GM06990 (cell line): ENCODE results near the gene FLYWCH1.

Experiments
- DNase-seq: peaks from one replicate; pipeline ENCODE4 v3.0.0-alpha.2; 2011; ENCODE audit not compliant: insufficient read length; ENCODE audit errors: extremely low read depth
- H3K27me3 ChIP-seq: replicated peaks from 2 replicates; pipeline ENCODE4 v1.6.0; 2011; ENCODE audit warnings: low read length; ENCODE audit not compliant: control insufficient read depth, insufficient read depth
- H3K36me3 ChIP-seq: 2 replicates; pipeline ENCODE4 v1.5.1; 2011; ENCODE audit warnings: low read length; ENCODE audit not compliant: control insufficient read depth, insufficient read depth
- H3K4me3 ChIP-seq: replicated peaks from 2 replicates; pipeline ENCODE4 v1.5.1; 2011; ENCODE audit warnings: low read depth, mild to moderate bottlenecking, control low read depth, low read length
- TF ChIP-seq, protein P1 (sequence below): IDR thresholded peaks from 2 replicates; pipeline ENCODE4 v1.5.1; 2011; ENCODE audit warnings: low read length, control low read depth, mild to moderate bottlenecking, inconsistent platforms; ENCODE audit not compliant: insufficient read depth, poor library complexity, severe bottlenecking

Gene FLYWCH1

DNA sequence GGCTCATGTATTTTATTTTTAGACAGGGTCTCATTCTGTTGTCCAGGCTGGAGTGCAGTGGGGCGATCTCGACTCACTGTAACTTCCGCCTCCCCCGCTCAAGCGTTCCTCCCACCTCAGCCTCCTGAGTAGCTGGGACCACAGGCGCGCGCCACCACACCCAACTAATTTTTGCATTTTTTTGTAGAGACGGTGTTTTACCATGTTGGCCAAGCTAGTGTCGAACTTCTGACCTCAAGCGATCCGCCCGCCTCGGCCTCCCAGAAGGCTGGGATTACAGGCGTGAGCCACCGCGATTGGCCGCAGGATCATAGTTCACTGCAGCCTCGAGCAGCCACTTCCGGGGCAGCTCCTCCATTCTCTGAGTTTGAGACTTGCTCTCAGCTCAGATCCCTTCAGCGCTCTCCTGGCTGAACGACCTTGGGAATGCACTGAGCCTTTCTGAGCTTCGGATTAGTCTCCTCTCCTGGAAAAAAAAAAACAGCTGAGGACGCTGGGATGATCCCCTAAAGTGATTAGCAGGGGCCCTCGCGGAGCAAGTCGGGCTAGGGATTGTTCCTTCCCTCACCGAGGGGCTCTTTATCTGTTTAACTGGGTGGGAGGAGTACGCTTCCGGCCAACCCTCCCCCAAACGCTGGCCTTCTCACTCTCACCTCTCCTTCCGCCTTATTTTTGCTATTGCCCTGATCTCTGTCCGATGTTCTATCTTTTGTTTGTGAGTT is 69.6 kb downstream of the FLYWCH1 start:
- Histone ChIP-seq H3K4me3 (peak overlapping the region; percentile 83), H3K27me3 (peaks cover 1% of the 10 kb centered on the region), H3K36me3 (peaks cover 2% of the 10 kb centered on the region; the same call in 1 of the 2 replicates)
- no peak for DNase-seq
- TF ChIP-seq, protein P1, sequence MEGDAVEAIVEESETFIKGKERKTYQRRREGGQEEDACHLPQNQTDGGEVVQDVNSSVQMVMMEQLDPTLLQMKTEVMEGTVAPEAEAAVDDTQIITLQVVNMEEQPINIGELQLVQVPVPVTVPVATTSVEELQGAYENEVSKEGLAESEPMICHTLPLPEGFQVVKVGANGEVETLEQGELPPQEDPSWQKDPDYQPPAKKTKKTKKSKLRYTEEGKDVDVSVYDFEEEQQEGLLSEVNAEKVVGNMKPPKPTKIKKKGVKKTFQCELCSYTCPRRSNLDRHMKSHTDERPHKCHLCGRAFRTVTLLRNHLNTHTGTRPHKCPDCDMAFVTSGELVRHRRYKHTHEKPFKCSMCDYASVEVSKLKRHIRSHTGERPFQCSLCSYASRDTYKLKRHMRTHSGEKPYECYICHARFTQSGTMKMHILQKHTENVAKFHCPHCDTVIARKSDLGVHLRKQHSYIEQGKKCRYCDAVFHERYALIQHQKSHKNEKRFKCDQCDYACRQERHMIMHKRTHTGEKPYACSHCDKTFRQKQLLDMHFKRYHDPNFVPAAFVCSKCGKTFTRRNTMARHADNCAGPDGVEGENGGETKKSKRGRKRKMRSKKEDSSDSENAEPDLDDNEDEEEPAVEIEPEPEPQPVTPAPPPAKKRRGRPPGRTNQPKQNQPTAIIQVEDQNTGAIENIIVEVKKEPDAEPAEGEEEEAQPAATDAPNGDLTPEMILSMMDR: no peak

DNA sequence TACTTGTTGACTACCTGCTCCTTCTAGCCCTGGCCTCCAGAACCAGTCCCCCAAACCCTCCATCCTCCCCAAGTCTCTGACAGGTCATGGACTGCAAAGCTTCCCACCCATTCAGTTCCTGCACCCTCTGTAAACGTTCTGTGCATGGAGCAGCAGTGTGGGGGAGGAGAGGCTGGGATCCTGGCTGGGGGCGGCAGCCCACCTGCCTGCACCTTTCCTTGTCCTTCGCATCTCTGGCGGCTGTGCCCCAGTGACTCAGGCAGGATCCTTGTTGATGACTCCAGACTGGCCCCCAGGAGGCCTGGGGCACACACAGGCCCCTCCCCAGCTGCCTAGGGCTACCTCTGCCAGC is 70.1 kb downstream of the FLYWCH1 start:
- DNase-seq: no peak
- Histone ChIP-seq H3K4me3 (no peak overlapping the region), H3K27me3 (peaks cover 1% of the 10 kb centered on the region), H3K36me3 (no peaks in the 10 kb centered on the region; the same call in 1 of the 2 replicates)
- TF ChIP-seq, protein P1: no peak

DNA sequence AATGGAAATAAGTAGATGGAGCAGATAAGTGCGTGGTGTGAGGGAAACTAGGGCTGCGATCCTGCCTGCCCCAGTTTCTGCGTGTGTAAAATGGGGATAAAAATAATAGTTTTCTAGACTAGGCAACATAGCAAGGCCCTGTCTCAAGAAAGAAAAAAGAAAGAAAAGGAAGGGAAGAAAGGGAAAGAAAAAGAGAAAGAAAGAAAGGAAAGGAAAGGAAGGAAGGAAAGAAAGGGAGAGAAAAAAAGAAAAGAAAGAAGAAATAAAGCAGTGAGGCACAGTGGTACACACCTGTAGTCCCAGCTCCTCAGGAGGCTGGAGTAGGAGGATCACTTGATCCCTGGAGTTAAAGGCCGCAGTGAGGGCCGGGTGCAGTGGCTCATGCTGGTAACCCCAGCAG is 70.7 kb downstream of the FLYWCH1 start:
- peaks cover 1% of the 10 kb centered on the region for H3K27me3 ChIP-seq
- no peaks in the 10 kb centered on the region for H3K36me3 ChIP-seq
- H3K4me3 ChIP-seq: no peak overlapping the region
- TF ChIP-seq, protein P1: no peak
- DNase-seq: no peak

DNA sequence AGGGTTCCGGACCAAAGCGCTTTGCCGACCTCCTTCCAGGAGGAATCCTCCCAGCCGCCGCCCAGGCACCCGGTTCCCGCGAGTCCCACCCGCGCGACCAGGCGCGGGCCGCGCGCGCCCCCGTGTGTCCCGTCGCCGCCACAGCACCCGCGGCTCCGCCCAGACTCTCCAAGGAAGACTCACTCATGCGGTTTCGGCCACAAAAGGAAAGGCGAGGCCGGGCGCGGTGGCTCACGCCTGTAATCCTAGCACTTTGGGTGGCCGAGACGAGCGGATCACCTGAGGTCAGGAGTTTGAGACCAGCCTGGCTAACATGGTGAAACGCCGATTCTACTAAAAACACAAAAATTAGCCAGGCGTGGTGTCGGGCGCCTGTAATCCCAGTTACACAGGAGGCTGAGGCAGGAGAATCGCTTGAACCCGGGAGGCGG is 72.0 kb downstream of the FLYWCH1 start:
- peak overlapping the region; percentile 34 for H3K4me3 ChIP-seq

DNA sequence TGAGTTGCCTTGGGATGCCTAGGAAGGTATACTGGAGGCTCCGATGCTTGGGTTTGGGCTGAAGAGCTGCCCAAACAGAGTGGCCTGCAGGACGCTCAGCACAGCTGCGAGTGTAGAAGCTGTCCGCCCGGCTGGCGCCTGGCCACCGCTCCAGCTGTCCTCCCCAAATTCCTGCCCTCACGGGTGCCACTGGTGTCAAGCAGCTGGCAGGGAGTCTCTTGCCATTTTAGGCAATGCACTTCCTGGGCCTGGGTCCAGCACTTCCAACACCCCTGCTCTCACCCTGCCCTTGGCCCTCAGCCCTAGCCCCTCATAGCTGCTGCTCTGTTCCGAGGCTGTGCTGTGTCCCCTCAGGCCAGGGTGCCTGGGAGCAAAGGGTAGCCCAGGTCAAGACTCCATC is 73.7 kb downstream of the FLYWCH1 start:
- Histone ChIP-seq H3K4me3 (no peak overlapping the region), H3K27me3 (peaks cover 1% of the 10 kb centered on the region), H3K36me3 (no peaks in the 10 kb centered on the region)
- DNase-seq: no peak
- TF ChIP-seq, protein P1: no peak

More for the DNA sequence above, 72.0 kb downstream of the FLYWCH1 start:
- Histone ChIP-seq H3K36me3 (no peaks in the 10 kb centered on the region), H3K27me3 (peaks cover 1% of the 10 kb centered on the region)
- TF ChIP-seq, protein P1: peak; percentile 58
- peak; percentile 85 for DNase-seq

DNA sequence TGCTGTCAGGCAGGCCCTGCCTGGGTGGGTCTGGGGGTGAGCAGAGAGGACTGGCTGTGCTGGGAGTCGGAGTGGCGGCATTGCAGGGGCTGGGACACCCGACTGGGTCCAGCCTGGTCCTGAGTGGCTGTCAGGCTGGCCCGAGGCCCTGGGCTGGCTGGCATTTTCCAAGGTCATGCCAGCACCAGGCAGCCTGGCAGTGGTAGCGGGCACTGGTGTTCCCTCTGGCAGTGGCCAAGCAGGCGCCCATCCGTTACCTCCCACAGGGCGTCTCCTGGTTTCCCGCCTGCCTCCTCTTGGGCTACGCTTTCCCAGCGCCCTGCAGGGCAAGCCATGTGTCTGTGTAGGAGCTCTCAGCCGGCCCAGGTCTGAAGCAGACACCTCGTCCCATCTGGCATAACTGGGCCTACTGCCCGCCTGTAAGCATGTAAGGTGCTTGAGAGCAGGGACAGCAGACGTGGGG is 74.2 kb downstream of the FLYWCH1 start:
- TF ChIP-seq, protein P1: no peak
- DNase-seq: no peak
- Histone ChIP-seq H3K4me3 (no peak overlapping the region), H3K36me3 (no peaks in the 10 kb centered on the region), H3K27me3 (peaks cover 1% of the 10 kb centered on the region)
